ENCODE measurements around the gene MLST8.
"Not testable (repeated sequence)": the region's sequence is repeated elsewhere in the genome, so short reads cannot be mapped to it uniquely, and the experiment has no call there.

MLST8 gene

DNA sequence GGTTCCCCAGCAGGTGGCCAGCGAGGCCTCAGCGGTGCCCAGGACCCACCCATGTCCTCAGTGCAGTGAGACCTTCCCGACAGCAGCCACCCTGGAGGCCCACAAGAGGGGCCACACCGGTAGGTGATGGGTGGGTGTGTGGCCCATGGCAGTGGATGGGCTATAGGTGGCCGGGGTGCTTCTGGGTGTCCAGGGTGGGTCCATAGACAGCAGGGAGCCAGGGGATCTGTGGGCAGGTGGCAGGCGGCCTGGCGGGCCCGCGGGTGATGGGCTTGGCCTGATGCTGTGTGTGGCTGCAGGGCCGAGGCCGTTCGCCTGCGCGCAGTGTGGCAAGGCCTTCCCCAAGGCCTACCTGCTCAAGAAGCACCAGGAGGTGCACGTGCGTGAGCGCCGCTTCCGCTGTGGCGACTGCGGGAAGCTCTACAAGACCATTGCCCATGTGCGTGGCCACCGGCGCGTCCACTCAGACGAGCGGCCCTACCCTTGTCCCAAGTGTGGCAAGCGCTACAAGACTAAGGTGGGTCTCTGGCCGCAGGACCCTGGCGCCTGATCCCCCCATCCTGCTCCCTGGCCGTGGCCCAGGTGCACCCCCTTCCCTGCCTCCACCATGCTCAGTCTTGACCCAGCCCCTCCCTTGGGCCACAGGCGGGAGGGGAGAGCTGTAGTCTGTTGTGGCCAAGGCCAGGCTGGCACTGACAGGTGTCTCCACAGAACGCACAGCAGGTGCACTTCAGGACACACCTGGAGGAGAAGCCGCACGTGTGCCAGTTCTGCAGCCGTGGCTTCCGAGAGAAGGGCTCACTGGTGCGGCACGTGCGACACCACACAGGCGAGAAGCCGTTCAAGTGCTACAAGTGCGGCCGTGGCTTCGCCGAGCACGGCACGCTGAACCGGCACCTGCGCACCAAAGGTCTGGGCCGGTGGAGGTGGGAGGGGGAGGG lies 28.9 kb downstream of the MLST8 start:
- Mint-ChIP-seq H3K27ac (no peak overlapping the region), H3K4me3 (no peak overlapping the region), H3K36me3 (ENCODE audit: low read depth) (peaks cover 7% of the 10 kb centered on the region), H3K9me3 (no peaks in the 10 kb centered on the region), H3K27me3 (ENCODE audit: low read depth) (no peaks in the 10 kb centered on the region), H3K4me1 (ENCODE audit: low read depth) (no peaks in the 10 kb centered on the region)

DNA sequence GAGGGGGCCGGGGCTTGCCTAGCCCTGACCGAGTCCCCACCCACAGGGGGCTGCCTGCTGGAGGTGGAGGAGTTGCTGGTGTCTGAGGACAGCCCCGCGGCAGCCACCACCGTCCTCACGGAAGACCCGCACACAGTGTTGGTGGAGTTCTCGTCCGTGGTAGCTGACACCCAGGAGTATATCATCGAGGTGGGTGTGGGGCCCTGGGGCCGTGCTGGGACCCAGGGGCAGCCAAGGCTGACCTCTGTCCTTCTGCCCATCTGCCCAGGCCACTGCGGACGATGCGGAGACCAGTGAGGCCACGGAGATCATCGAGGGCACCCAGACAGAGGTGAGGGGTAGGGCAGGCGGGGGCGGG lies 29.5 kb downstream of the MLST8 start:
- Mint-ChIP-seq H3K4me3 (no peak overlapping the region), H3K27me3 (ENCODE audit: low read depth) (no peaks in the 10 kb centered on the region), H3K9me3 (no peaks in the 10 kb centered on the region), H3K36me3 (ENCODE audit: low read depth) (peaks cover 8% of the 10 kb centered on the region), H3K4me1 (ENCODE audit: low read depth) (no peaks in the 10 kb centered on the region), H3K27ac (no peak overlapping the region)

DNA sequence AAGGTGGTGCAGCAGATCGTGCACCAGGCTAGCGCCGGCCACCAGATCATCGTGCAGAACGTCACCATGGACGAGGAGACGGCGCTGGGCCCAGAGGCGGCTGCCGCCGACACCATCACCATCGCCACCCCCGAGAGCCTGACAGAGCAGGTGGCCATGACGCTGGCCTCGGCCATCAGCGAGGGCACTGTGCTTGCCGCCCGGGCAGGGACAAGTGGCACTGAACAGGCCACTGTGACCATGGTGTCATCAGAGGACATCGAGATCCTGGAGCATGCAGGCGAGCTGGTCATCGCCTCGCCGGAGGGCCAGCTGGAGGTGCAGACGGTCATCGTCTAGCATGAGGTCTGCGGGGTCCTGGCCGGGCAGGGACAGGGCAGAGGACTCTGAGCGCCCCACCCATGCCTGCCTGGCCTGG lies 30.0 kb downstream of the MLST8 start:
- Mint-ChIP-seq H3K9me3 (no peaks in the 10 kb centered on the region), H3K36me3 (ENCODE audit: low read depth) (peaks cover 5% of the 10 kb centered on the region), H3K4me3 (no peak overlapping the region), H3K27me3 (ENCODE audit: low read depth) (no peaks in the 10 kb centered on the region), H3K27ac (no peak overlapping the region), H3K4me1 (ENCODE audit: low read depth) (no peaks in the 10 kb centered on the region)

DNA sequence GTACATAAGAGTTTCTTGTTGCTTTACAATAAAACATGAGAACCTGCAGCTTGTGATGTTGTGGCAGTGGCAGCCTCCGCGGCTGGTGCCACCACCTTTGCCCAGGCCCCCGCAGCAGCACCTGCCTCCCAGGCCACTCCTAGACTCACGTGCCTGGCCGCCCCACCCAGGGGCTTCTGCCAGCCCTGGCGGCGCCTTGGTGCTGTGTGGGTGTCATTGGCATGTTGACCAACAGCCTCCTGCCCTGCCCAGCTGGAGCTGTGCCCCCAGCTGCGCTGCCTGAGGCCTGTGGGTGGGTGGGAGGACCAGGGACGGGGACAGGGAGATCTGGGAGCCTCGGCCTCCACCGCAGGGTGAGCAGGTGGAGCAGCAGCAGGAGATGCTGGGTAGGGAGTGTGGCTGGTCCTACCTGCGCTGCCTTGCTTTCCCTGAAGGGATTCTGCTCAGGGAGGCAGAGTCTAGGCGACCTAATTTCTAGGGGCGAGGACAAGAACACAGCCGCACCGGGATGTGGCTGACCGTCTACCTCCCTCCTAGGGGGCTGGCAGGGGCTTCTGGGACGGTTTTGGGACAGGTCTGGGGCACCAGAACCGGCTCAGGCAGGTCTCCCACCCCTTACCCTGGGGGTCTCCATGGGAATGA lies 30.6 kb downstream of the MLST8 start:
- H3K27ac Mint-ChIP-seq, result no peak overlapping the region
- no peaks in the 10 kb centered on the region for H3K27me3 Mint-ChIP-seq (ENCODE audit: low read depth)
- peaks cover 5% of the 10 kb centered on the region for H3K36me3 Mint-ChIP-seq (ENCODE audit: low read depth)
- no peaks in the 10 kb centered on the region for H3K9me3 Mint-ChIP-seq
- H3K4me1 Mint-ChIP-seq (ENCODE audit: low read depth), result no peaks in the 10 kb centered on the region
- H3K4me3 Mint-ChIP-seq, result no peak overlapping the region

DNA sequence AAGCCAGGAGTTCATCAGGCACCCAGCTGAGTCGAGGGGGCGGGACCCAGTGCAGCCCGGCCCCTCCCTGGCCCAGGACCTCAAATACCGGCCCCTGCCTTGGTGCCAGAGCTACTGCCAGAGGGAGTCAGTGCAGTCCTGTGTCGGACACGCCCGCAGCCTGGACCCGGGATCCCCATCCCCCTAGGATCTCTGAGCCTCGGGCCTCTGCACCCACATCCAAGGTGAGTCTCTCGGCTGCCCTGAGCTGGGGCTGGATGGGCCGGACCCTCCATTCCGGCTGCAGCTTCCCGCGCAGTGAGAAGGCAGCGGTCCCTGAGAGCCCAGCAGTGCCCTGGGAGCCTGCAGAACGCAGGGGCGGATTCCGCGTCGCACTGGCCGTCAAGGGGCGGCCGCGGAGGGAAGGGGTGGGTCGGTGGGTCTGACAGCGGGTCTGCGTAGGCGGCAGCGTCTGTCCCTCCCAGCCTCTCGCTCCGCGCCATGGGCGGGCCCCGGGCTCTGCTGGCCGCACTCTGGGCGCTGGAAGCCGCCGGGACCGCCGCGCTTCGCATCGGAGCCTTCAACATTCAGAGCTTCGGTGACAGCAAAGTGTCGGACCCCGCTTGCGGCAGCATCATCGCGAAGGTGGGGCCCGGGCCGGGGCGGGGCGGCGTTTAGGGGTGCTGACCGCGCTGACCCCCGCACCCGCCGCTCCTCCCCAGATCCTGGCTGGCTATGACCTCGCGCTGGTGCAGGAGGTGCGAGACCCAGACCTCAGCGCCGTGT lies 31.3 kb downstream of the MLST8 start, which contains the start of gene DNASE1L2:
TSS of gene DNASE1L2 (plus strand) at position 108 of the 765 bp plus-strand sequence. CDS start at position 481, 373 bp downstream.
- no peak within 1 kb of the TSS for H3K4me3 Mint-ChIP-seq
- H3K27ac Mint-ChIP-seq, result no peak within 1 kb of the TSS
- H3K9me3 Mint-ChIP-seq, result no peaks in the 10 kb centered on the region
- H3K27me3 Mint-ChIP-seq (ENCODE audit: low read depth), result no peaks in the 10 kb centered on the region
- H3K36me3 Mint-ChIP-seq (ENCODE audit: low read depth), result peaks cover 5% of the 10 kb centered on the region
- no peaks in the 10 kb centered on the region for H3K4me1 Mint-ChIP-seq (ENCODE audit: low read depth)

DNA sequence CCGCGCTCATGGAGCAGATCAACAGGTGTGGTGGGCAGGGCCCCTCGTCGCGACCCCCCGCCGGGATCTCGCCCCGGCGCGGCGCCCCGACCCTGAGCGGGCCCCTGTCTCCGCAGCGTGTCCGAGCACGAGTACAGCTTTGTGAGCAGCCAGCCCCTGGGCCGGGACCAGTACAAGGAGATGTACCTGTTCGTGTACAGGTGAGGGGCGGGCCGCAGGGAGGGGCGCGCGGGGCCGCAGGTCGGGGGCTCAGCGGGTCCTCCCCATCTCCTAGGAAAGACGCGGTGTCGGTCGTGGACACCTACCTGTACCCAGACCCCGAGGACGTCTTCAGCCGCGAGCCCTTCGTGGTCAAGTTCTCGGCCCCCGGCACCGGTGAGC lies 31.8 kb downstream of the MLST8 start:
- H3K9me3 Mint-ChIP-seq, result no peaks in the 10 kb centered on the region
- H3K27me3 Mint-ChIP-seq (ENCODE audit: low read depth), result no peaks in the 10 kb centered on the region
- no peak overlapping the region for H3K27ac Mint-ChIP-seq
- H3K4me3 Mint-ChIP-seq, result no peak overlapping the region
- H3K36me3 Mint-ChIP-seq (ENCODE audit: low read depth), result peaks cover 5% of the 10 kb centered on the region
- H3K4me1 Mint-ChIP-seq (ENCODE audit: low read depth), result no peaks in the 10 kb centered on the region

DNA sequence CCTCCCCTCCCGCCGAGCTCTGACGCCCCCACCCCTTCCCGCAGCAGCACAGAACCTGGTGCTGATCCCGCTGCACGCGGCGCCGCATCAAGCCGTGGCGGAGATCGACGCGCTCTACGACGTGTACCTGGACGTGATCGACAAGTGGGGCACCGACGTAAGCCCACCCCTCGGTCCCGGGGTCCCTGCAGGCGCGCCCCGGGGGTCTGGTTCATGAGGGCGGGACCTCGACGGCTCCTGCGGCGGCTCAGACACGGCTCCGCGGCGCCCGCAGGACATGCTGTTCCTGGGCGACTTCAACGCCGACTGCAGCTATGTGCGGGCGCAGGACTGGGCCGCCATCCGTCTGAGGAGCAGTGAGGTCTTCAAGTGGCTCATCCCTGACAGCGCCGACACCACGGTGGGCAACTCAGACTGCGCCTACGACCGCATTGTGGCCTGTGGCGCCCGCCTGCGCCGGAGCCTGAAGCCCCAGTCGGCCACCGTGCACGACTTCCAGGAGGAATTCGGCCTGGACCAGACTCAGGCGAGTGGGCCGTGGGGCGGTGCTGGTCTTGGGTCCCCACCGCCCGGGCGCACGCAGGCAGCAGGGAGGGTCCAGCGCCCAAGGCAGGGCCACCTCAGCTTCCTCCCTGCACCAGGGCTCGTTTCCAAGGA lies 32.4 kb downstream of the MLST8 start:
- Mint-ChIP-seq H3K27ac (no peak overlapping the region), H3K36me3 (ENCODE audit: low read depth) (peaks cover 8% of the 10 kb centered on the region), H3K27me3 (ENCODE audit: low read depth) (no peaks in the 10 kb centered on the region), H3K4me1 (ENCODE audit: low read depth) (no peaks in the 10 kb centered on the region), H3K9me3 (no peaks in the 10 kb centered on the region), H3K4me3 (no peak overlapping the region)

DNA sequence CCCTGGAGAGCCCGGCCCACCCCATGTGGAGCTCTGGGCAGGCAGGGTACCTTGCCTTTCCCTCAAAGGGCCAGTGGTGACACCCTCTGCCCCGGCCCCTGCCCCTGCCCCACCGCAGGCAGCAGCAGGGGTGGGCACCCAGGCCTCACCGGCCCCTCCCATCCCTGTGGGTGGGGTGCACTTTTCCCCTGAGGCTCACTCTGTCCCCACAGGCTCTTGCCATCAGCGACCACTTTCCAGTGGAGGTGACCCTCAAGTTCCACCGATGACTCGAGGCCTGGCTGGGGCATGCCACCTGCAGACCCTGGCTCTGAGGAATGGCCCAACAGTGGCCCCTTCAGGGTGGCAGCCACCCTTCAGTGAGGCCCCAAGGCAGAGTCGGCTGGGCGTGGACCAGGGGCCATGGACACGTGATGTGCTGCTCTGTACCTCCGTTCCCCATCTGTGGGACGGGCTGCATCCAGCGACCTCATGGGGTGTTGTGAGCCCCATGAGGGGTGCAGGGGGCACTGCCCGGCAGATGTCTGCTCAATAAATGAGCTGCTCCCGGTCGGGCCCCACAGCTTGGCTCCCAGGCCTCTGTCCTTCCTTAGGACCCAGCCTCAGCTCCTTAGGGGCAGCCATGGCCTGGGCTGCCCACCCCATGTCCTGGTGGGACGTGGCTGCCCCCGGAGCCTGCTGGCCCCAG lies 33.0 kb downstream of the MLST8 start:
- Mint-ChIP-seq H3K36me3 (ENCODE audit: low read depth) (peaks cover 8% of the 10 kb centered on the region), H3K27me3 (ENCODE audit: low read depth) (no peaks in the 10 kb centered on the region), H3K27ac (no peak overlapping the region), H3K4me3 (no peak overlapping the region), H3K9me3 (no peaks in the 10 kb centered on the region), H3K4me1 (ENCODE audit: low read depth) (no peaks in the 10 kb centered on the region)

DNA sequence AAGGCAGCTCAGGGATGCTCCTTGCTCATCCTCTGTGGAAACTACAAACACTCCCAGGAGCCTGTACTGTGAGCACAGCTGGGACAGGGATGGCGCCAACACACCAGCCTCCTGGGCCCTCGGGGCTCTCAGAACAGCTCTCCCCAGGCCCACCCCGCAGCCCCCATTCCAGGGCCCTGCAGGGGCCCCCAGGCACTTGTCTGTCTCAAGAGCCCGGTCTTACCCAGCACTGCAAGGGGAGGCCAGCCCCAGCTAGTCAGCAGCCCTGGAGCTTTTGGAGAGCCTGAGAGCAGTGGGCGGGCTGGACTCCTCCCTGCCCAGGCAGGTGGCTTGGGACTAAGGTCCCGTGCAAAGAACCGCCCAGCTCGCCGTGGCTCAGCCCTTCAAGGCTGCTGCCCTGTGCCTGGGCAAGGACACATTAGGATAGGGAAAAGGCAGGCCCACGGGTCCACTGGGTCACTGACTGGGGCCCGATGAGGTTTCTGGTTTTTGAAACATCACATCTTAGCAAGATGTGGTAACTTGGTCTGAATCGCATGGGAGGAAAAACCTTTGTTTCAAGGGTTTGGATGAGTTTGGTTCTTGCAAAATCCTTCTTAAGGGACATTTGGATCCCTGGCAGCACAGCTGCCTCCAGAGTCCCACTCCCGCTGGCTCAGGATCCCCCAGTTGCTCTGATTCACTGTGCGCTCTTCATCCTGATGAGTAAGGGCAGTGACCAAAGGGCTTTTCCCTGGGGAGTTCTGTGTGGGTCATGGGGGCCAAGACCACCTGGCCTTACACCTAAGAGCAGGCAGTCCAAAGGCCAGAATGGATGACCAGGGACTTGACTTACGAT lies 33.8 kb downstream of the MLST8 start:
- no peaks in the 10 kb centered on the region for H3K27me3 Mint-ChIP-seq (ENCODE audit: low read depth)
- H3K36me3 Mint-ChIP-seq (ENCODE audit: low read depth), result peaks cover 8% of the 10 kb centered on the region
- H3K4me3 Mint-ChIP-seq, result no peak overlapping the region
- H3K27ac Mint-ChIP-seq, result no peak overlapping the region
- H3K9me3 Mint-ChIP-seq, result no peaks in the 10 kb centered on the region
- no peaks in the 10 kb centered on the region for H3K4me1 Mint-ChIP-seq (ENCODE audit: low read depth)

DNA sequence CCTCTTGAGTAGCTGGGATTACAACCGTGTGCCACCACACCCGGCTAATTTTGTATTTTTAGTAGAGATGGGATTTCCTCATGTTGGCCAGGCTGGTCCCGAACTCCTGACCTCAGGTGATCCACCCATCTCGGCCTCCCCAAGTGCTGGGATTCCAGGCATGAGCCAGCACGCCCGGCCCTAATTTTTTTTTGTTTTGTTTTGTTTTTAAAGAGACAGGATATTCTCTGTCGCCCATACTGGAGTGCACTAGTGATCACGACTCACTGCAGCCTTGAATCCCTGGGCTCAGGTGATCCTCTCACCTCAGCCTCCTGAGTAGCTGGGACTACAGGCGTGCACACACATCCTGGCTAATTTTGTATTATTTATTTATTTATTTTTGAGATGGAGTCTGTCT lies 35.1 kb downstream of the MLST8 start:
- not testable (repeated sequence) for H3K4me3 Mint-ChIP-seq; H3K27me3 Mint-ChIP-seq (ENCODE audit: low read depth); H3K27ac Mint-ChIP-seq; H3K36me3 Mint-ChIP-seq (ENCODE audit: low read depth); H3K9me3 Mint-ChIP-seq; H3K4me1 Mint-ChIP-seq (ENCODE audit: low read depth)

DNA sequence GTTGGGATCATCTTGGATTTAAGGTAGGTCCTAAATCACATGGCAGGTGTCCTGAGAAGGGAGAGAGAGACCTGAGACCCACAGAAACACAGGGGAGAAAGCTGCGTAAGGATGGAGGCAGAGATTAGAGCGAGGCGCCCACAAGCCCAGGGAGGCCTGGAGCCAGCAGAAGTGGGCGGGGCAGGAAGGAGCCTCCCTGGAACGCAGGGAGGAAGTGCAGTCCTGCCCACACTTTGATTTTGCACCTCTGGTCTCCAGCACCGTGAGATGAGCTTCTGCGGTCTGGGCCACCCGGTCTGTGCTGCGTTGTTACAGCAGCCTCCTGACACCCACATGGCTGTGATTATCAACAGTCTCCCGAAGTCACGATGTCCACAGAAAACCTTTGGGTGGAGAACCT lies 37.3 kb downstream of the MLST8 start:
- Mint-ChIP-seq H3K36me3 (ENCODE audit: low read depth) (peaks cover 5% of the 10 kb centered on the region), H3K4me1 (ENCODE audit: low read depth) (no peaks in the 10 kb centered on the region), H3K27me3 (ENCODE audit: low read depth) (no peaks in the 10 kb centered on the region), H3K27ac (no peak overlapping the region), H3K9me3 (no peaks in the 10 kb centered on the region), H3K4me3 (no peak overlapping the region)

DNA sequence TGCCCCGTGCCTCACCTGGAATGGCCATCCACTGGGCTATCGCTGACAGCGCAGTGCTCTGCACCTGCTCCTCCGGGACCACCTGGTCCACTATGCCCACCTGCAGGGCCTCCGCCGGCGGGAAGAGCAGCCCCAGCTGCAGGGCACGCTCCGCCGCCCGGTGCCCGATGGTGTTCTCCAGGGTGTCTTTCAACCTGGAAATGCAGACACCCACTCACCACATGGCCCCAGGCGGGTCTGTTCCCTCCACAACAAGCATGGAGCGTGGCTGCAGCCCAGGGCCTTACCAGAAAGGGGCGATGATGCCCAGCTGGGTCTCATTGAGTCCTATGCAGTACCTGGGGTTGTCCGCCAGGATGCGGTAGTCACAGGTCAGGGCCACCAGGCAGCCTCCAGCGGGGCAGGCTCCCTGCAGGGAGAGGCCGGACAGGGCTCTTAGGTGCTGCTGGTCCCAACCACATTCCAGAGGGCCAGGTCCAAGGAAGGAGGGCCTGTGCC lies 37.8 kb downstream of the MLST8 start:
- H3K4me3 Mint-ChIP-seq, result no peak overlapping the region
- H3K4me1 Mint-ChIP-seq (ENCODE audit: low read depth), result no peaks in the 10 kb centered on the region
- no peaks in the 10 kb centered on the region for H3K9me3 Mint-ChIP-seq
- peaks cover 5% of the 10 kb centered on the region for H3K36me3 Mint-ChIP-seq (ENCODE audit: low read depth)
- no peaks in the 10 kb centered on the region for H3K27me3 Mint-ChIP-seq (ENCODE audit: low read depth)
- H3K27ac Mint-ChIP-seq, result no peak overlapping the region

DNA sequence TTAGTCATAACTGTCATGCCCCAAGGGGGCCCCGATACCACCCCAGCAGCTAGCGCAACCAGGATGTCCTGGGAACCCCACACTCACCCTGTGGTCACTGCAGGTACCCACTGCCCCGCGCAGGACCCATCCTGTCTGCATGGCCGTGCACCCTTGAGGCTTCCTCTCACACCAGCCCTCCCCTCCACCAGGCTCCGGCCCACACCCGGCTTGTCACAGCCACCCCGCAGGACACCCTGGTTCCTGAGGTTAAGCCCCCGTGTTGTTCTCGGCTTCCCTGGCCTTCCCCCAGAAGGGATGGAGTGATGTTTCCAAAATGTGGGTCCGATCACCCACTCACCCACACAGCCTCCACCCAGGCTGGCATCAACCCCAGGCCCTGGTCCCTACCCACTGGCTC lies 38.5 kb downstream of the MLST8 start:
- Mint-ChIP-seq H3K36me3 (ENCODE audit: low read depth) (peaks cover 5% of the 10 kb centered on the region), H3K9me3 (no peaks in the 10 kb centered on the region), H3K27ac (no peak overlapping the region), H3K27me3 (ENCODE audit: low read depth) (no peaks in the 10 kb centered on the region), H3K4me3 (no peak overlapping the region), H3K4me1 (ENCODE audit: low read depth) (no peaks in the 10 kb centered on the region)

All from T-helper 1 cell treated with Interleukin-12 subunit alpha and Interleukin-12 subunit beta and Interleukin-4 antibody, amounts not matched to agents 30 μg/mL and 1 μg/mL, for 36 hours (primary cell).